HepG2 (cell line): ENCODE measurements around the gene P2RX3. TPM values are rescaled to one million over a fixed set of nuclear protein-coding genes. Genes with fewer than 3 reads are reported as not detected.

ENCODE experiments used
- CREM ChIP-seq, 2 experiments: sonication (generic) in 1 of 2; formaldehyde crosslinking in 1 of 2; IDR thresholded peaks; 2 replicates each; pipeline versions ENCODE4 v1.4.0 to v1.6.1; 2016 to 2020; ENCODE audit warnings: antibody characterized with exemption in 1 of 2, mild to moderate bottlenecking in 1 of 2, missing genetic modification reagents in 1 of 2
- GMEB2 ChIP-seq: IDR thresholded peaks from 2 replicates; pipeline ENCODE4 v1.6.1; 2016; ENCODE audit warnings: missing biosample characterization, missing genetic modification reagents, low read depth
- GPN1 ChIP-seq: sonication (generic); formaldehyde crosslinking; IDR thresholded peaks from 2 replicates; pipeline ENCODE4 v1.5.1; 2020; ENCODE audit warnings: missing genetic modification reagents, borderline replicate concordance
- HNRNPK ChIP-seq: fragments of 200-400 bp; formaldehyde crosslinking; IDR thresholded peaks from 2 replicates; pipeline ENCODE4 v1.6.1; 2018; ENCODE audit warnings: low read length, low read depth, moderate library complexity, mild to moderate bottlenecking; ENCODE audit not compliant: poor library complexity, severe bottlenecking
- MAF1 ChIP-seq: sonication (generic); formaldehyde crosslinking; IDR thresholded peaks from 2 replicates; pipeline ENCODE4 v1.5.0; 2020; ENCODE audit warnings: missing genetic modification reagents, borderline replicate concordance
- SMC3 ChIP-seq: IDR thresholded peaks from 2 replicates; pipeline ENCODE4 v1.6.1; 2011; ENCODE audit warnings: low read length, improper control_type of control experiment
- ZBTB40 ChIP-seq, 2 experiments: fragments of 450-650 bp in 1 of 2; sonication (generic) in 1 of 2; formaldehyde crosslinking in 1 of 2; IDR thresholded peaks; 2 replicates each; pipeline versions ENCODE4 v1.6.1 to v1.8.0; 2016 to 2022; ENCODE audit warnings: antibody characterized with exemption in 1 of 2, mild to moderate bottlenecking in 1 of 2, missing genetic modification reagents in 1 of 2
- ZNF564 ChIP-seq: sonication (generic); formaldehyde crosslinking; IDR thresholded peaks from 2 replicates; pipeline ENCODE4 v1.8.1; 2023; ENCODE audit warnings: mild to moderate bottlenecking, missing genetic modification reagents
- ZNF710 ChIP-seq: sonication (generic); formaldehyde crosslinking; IDR thresholded peaks from 2 replicates; pipeline ENCODE4 v1.5.0; 2020; ENCODE audit warnings: mild to moderate bottlenecking, missing genetic modification reagents, borderline replicate concordance
- polyA plus RNA-seq, 8 experiments: library from polyadenylated mRNA; depleted of rRNA in 3 of 8; stranded (reverse) in 7 of 8; unstranded in 1 of 8; fragments of >200 nt; fragmentation: Illumina TruSeq in 4 of 8; extraction: Trizol in 4 of 8; gene quantifications; 2 replicates each; pipeline versions ENCODE4 v1.2.1 to v1.2.3, GENCODE V29; 2011 to 2016; ENCODE audit warnings: low read depth in 4 of 8, missing spikeins in 1 of 8, mixed read lengths in 1 of 8; ENCODE audit not compliant: insufficient read depth in 1 of 8
- total RNA-seq, 5 experiments: library from RNA; depleted of rRNA; stranded (reverse); fragments of >200 nt; fragmentation: Illumina TruSeq; extraction: Trizol; gene quantifications; 2 replicates each; pipeline ENCODE4 v1.2.3, GENCODE V29; 2016; ENCODE audit warnings: low read depth in 1 of 5
- TF ChIP-seq, protein P1 (sequence below): sonication (generic); formaldehyde crosslinking; IDR thresholded peaks from 2 replicates; pipeline ENCODE4 v1.5.0; 2020; ENCODE audit warnings: mild to moderate bottlenecking, missing genetic modification reagents

The P2RX3 gene
- total and polyA plus RNA-seq, 2 of the 13 experiments (the other 11 are each of a cell fraction or from before 2014, with no cell fraction given): 0.08 TPM; not detected in 1

GRCh38 chr11:57311109-57311936, 26.8 kb upstream of the P2RX3 start (continued):
- no peak for TF ChIP-seq ZBTB40 (IDR thresholded peaks at IDR 0.05)
- no peak for TF ChIP-seq ZBTB40 (CRISPR knock-in tag; IDR thresholded peaks at IDR 0.05)
- TF ChIP-seq HNRNPK: peak; percentile 13
- no peak for TF ChIP-seq SMC3
- no peak for TF ChIP-seq ZNF564 (CRISPR knock-in tag)
- no peak for TF ChIP-seq MAF1 (CRISPR knock-in tag)
- TF ChIP-seq, protein P1, sequence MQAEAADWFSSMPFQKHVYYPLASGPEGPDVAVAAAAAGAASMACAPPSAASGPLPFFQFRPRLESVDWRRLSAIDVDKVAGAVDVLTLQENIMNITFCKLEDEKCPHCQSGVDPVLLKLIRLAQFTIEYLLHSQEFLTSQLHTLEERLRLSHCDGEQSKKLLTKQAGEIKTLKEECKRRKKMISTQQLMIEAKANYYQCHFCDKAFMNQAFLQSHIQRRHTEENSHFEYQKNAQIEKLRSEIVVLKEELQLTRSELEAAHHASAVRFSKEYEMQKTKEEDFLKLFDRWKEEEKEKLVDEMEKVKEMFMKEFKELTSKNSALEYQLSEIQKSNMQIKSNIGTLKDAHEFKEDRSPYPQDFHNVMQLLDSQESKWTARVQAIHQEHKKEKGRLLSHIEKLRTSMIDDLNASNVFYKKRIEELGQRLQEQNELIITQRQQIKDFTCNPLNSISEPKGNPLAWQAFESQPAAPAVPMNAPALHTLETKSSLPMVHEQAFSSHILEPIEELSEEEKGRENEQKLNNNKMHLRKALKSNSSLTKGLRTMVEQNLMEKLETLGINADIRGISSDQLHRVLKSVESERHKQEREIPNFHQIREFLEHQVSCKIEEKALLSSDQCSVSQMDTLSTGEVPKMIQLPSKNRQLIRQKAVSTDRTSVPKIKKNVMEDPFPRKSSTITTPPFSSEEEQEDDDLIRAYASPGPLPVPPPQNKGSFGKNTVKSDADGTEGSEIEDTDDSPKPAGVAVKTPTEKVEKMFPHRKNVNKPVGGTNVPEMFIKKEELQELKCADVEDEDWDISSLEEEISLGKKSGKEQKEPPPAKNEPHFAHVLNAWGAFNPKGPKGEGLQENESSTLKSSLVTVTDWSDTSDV (CRISPR knock-in tag): no peak
- TF ChIP-seq GMEB2: no peak
- no peak for TF ChIP-seq CREM (IDR thresholded peaks at IDR 0.05)
- TF ChIP-seq CREM (CRISPR knock-in tag; IDR thresholded peaks at IDR 0.05): no peak
- no peak; the same call in 1 of the 2 replicates for TF ChIP-seq ZNF710 (CRISPR knock-in tag)
- TF ChIP-seq GPN1 (CRISPR knock-in tag): no peak
